Suprapubic skin (tissue), 4 donors: ENCODE data around the gene OR51B6.

Experiments used
- EP300 ChIP-seq: sonication (generic); formaldehyde crosslinking; IDR thresholded peaks from one replicate; pipeline ENCODE4 v1.6.1; 2017; ENCODE audit warnings: antibody characterized with exemption
- POLR2A ChIP-seq, 2 donors: fragments of 450-650 bp; IDR thresholded peaks; one replicate each; pipeline ENCODE4 v1.6.1; 2017; ENCODE audit warnings: antibody characterized with exemption in 2 of 2, mild to moderate bottlenecking in 2 of 2, moderate library complexity in 2 of 2
- POLR2AphosphoS5 ChIP-seq, 3 donors: sonication (generic); formaldehyde crosslinking; IDR thresholded peaks; one replicate each; pipeline ENCODE4 v1.6.1; 2017; ENCODE audit warnings: antibody characterized with exemption in 3 of 3
- TF ChIP-seq, protein P1 (sequence below), 2 donors: fragments of 200-600 bp in 1 of 2; fragments of 450-650 bp in 1 of 2; sonication (generic) in 1 of 2; IDR thresholded peaks; one replicate each; pipeline ENCODE4 v1.5.1; 2016 to 2019; ENCODE audit warnings: antibody characterized with exemption in 2 of 2, mild to moderate bottlenecking in 1 of 2, moderate library complexity in 1 of 2

- TF ChIP-seq, protein P1, sequence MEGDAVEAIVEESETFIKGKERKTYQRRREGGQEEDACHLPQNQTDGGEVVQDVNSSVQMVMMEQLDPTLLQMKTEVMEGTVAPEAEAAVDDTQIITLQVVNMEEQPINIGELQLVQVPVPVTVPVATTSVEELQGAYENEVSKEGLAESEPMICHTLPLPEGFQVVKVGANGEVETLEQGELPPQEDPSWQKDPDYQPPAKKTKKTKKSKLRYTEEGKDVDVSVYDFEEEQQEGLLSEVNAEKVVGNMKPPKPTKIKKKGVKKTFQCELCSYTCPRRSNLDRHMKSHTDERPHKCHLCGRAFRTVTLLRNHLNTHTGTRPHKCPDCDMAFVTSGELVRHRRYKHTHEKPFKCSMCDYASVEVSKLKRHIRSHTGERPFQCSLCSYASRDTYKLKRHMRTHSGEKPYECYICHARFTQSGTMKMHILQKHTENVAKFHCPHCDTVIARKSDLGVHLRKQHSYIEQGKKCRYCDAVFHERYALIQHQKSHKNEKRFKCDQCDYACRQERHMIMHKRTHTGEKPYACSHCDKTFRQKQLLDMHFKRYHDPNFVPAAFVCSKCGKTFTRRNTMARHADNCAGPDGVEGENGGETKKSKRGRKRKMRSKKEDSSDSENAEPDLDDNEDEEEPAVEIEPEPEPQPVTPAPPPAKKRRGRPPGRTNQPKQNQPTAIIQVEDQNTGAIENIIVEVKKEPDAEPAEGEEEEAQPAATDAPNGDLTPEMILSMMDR (IDR thresholded peaks at IDR 0.05) = no peak
- TF ChIP-seq EP300 (no peak), POLR2A (IDR thresholded peaks at IDR 0.05) (no peak), POLR2AphosphoS5 (IDR thresholded peaks at IDR 0.05) (no peak)
These were observed 18.5 kb downstream of the OR51B6 start for GRCh38 chr11:5369789-5370188.
